HL-60 (cell line): ENCODE data around the gene NBAS.

Source experiments
- DNase-seq, 2 experiments: peaks; one replicate each; pipeline ENCODE4 v3.0.0-alpha.2; 2010 to 2020; ENCODE audit warnings: low read depth in 1 of 2, low spot score in 1 of 2
- H3K27ac ChIP-seq: fragments of 250-450 bp; sonication (Bioruptor Pico); replicated peaks from 2 replicates; pipeline ENCODE4 v1.5.1; 2020; ENCODE audit warnings: mild to moderate bottlenecking, moderate library complexity
- H3K27me3 ChIP-seq: fragments of 250-450 bp; sonication (Bioruptor Pico); 2 replicates; pipeline ENCODE4 v1.5.1; 2021; ENCODE audit warnings: mild to moderate bottlenecking, moderate library complexity; ENCODE audit not compliant: insufficient read depth, poor library complexity, severe bottlenecking
- H3K4me3 ChIP-seq: replicated peaks from 2 replicates; pipeline ENCODE4 v1.5.1; 2011; ENCODE audit warnings: mild to moderate bottlenecking, control low read depth, low read length; ENCODE audit not compliant: insufficient read depth
- CTCF ChIP-seq: IDR thresholded peaks from one replicate; pipeline ENCODE4 v1.5.1; 2011; ENCODE audit warnings: low read length, control low read depth, inconsistent platforms; ENCODE audit not compliant: insufficient read depth
- GABPA ChIP-seq: IDR thresholded peaks from 2 replicates; pipeline ENCODE4 v1.6.1; 2012; ENCODE audit warnings: low read depth
- POLR2AphosphoS5 ChIP-seq: IDR thresholded peaks from 2 replicates; pipeline ENCODE4 v1.6.1; 2012; ENCODE audit warnings: low read depth
- REST ChIP-seq: IDR thresholded peaks from 2 replicates; pipeline ENCODE4 v1.6.1; 2012; ENCODE audit warnings: low read depth; ENCODE audit not compliant: insufficient replicate concordance
- SPI1 ChIP-seq: IDR thresholded peaks from 2 replicates; pipeline ENCODE4 v1.6.1; 2012; ENCODE audit warnings: low read depth, mild to moderate bottlenecking, borderline replicate concordance

Gene NBAS

GRCh38 chr2:15450808-15451207 is 110.3 kb downstream of the NBAS start:
- Histone ChIP-seq H3K27ac (no peak overlapping the region), H3K4me3 (no peak overlapping the region), H3K27me3 (no peaks in the 10 kb centered on the region)
- TF ChIP-seq GABPA: no peak
- no peak for TF ChIP-seq SPI1
- DNase-seq: no peak

GRCh38 chr2:15449556-15450236 is 111.4 kb downstream of the NBAS start:
- no peak for DNase-seq
- H3K27me3 ChIP-seq: no peaks in the 10 kb centered on the region
- no peak for TF ChIP-seq REST
- no peak for TF ChIP-seq CTCF
- TF ChIP-seq POLR2AphosphoS5: no peak
- TF ChIP-seq GABPA: no peak
- TF ChIP-seq SPI1: no peak
- no peak overlapping the region for H3K4me3 ChIP-seq
- no peak overlapping the region for H3K27ac ChIP-seq

- TF ChIP-seq POLR2AphosphoS5 (no peak), REST (no peak), CTCF (no peak), SPI1 (no peak), GABPA (no peak)
- no peak for DNase-seq
- no peaks in the 10 kb centered on the region for H3K27me3 ChIP-seq
- H3K27ac ChIP-seq: no peak overlapping the region
- H3K4me3 ChIP-seq: no peak overlapping the region
These were observed 112.8 kb downstream of the NBAS start for GRCh38 chr2:15448250-15448839.

GRCh38 chr2:15447381-15447780 is 113.8 kb downstream of the NBAS start:
- Histone ChIP-seq H3K27ac (no peak overlapping the region), H3K4me3 (no peak overlapping the region), H3K27me3 (no peaks in the 10 kb centered on the region)
- DNase-seq: no peak
- TF ChIP-seq SPI1 (no peak), GABPA (no peak), POLR2AphosphoS5 (no peak), REST (no peak), CTCF (no peak)
